ENCODE data around the gene SCUBE1.

The SCUBE1 gene

DNA sequence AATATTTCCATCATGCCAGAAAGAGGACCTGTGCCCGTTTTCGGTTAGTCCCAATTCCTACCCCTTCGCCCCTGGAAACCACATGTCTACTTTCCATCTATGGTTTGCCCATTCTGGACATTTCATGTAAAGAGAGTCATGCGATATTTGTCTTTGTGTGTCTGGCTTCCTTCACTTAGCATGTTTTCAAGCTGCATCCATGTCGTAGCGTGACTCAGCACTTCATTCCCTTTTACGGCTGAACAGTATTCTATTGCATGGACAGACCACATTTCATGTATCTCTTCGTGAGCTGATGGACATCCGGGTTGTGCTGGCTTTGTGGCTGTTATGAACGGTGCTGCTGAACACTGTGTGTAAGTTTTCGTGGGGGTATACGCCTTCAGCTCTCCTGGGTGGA, 43.4 kb downstream of the SCUBE1 start:
- TF ChIP-seq, protein P1, sequence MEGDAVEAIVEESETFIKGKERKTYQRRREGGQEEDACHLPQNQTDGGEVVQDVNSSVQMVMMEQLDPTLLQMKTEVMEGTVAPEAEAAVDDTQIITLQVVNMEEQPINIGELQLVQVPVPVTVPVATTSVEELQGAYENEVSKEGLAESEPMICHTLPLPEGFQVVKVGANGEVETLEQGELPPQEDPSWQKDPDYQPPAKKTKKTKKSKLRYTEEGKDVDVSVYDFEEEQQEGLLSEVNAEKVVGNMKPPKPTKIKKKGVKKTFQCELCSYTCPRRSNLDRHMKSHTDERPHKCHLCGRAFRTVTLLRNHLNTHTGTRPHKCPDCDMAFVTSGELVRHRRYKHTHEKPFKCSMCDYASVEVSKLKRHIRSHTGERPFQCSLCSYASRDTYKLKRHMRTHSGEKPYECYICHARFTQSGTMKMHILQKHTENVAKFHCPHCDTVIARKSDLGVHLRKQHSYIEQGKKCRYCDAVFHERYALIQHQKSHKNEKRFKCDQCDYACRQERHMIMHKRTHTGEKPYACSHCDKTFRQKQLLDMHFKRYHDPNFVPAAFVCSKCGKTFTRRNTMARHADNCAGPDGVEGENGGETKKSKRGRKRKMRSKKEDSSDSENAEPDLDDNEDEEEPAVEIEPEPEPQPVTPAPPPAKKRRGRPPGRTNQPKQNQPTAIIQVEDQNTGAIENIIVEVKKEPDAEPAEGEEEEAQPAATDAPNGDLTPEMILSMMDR (IDR thresholded peaks at IDR 0.05; ENCODE audit: control insufficient read depth, extremely low read depth, insufficient read depth): no peak
- DNase-seq (ENCODE audit: low read depth): no peak
- H3K4me3 ChIP-seq (ENCODE audit: low read depth, low read length): no peak overlapping the region

DNA sequence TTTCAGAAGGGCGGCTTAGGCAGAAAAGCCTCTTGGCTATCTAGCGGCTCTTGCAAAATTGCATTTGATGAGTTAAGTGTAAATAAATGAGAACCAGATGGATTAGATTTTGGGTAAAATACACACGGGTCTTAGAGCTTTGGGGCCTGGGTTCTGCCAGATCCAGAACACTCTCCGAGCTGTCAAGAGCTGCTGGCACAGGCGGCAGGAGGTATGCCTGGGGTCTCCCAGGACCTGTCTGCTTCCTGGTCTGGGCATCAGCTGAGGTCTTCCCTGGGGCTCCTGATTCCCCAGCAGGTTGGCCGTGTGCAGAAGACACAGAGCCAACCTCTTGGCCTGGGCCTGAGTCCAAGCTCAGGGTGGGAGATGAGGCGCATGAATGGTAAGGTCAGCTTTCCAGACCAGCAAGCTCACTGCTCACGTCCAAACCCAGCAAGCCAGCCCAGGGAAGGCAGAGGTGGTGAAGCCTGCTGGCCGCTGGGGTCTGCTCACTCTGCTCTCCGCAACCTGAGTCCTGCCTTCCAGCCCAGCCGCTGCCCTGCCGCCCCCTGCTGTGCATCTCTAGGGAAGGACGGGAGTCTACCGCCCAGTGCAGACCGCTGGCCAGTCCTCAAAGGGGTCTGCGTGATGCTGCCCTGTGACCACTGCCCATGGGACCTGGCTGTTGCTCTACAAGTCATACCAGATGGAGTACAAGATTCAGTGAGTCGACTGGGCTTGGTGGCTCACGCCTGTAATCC, 44.9 kb downstream of the SCUBE1 start:
- TF ChIP-seq, protein P1 (IDR thresholded peaks at IDR 0.05; ENCODE audit: control insufficient read depth, extremely low read depth, insufficient read depth): no peak
- H3K4me3 ChIP-seq (ENCODE audit: low read depth, low read length): no peak overlapping the region

DNA sequence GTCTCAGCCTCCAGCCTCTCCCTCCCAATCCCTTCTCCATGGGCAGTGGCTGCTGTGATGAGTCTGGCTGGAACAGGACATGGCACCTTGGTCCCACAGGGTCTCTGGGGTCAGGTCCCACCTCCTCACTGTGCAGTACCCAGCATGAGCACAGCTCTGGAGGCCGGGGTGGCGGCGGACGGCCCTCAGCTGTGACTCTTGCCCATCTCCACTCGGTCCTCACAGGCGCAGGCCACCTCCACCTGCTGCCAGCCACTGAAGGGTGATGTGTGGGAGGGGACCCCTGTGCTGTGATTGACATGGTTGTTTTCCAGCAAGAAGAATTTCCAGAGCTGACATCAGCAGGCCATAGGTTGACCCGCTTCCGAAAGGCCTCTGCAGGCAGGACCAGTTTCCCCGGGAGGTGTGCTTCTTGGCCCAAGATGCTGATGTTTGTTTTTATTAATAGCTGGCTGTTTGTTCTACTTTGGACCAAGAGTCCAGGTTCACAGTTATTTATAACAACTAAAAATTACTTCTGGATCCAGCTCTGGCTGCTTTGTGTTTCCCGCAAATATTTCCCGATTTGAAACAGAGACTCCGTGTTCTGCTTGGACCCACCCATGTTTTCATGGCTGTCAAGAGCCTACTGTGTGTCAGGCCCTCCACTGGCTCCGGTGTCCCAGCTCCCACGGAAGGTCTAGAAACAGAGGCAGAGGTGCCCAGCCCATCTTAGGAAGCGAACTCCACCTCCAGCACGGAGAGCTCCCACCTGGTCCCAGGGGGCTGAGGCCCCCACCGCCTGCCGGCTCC, 45.7 kb downstream of the SCUBE1 start:
- no peak overlapping the region for H3K4me3 ChIP-seq (ENCODE audit: low read depth, low read length)
- no peak for DNase-seq (ENCODE audit: low read depth)
- TF ChIP-seq, protein P1 (IDR thresholded peaks at IDR 0.05; ENCODE audit: control insufficient read depth, extremely low read depth, insufficient read depth): no peak

More for the DNA sequence above, 44.9 kb downstream of the SCUBE1 start:
- no peak for DNase-seq (ENCODE audit: low read depth)

DNA sequence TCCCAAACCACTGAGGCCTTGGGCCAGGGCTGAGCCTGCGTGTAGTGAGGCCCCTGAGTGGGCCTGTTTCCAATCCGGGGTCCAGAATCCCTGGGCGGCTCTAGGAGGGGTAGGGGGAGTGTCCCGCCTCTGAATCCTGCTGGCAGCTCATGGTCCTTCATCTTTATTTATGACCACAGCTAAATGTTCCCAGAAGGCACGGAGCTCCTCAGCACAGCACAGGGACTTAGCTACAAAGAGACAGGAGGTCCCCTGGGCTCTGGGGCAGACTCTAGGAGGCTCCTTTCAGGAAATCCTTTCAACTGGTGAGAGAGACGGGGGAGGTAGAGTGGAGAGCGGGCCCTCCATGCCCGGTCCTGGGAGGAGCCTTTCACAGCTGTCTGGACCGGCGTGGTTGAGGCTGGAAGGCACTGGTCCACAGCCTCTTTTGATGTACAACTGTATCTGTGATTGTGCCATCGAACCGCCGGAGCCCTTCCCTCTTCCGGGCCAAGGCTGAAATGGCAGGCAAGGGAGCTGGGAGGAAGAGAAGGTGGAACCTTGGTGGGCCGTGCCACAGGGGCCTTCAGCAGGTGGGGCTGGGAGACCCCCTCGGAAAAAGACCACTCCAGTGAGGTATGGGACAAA, 46.8 kb downstream of the SCUBE1 start:
- DNase-seq (ENCODE audit: low read depth): no peak
- TF ChIP-seq, protein P1 (IDR thresholded peaks at IDR 0.05; ENCODE audit: control insufficient read depth, extremely low read depth, insufficient read depth): no peak
- H3K4me3 ChIP-seq (ENCODE audit: low read depth, low read length): no peak overlapping the region

DNA sequence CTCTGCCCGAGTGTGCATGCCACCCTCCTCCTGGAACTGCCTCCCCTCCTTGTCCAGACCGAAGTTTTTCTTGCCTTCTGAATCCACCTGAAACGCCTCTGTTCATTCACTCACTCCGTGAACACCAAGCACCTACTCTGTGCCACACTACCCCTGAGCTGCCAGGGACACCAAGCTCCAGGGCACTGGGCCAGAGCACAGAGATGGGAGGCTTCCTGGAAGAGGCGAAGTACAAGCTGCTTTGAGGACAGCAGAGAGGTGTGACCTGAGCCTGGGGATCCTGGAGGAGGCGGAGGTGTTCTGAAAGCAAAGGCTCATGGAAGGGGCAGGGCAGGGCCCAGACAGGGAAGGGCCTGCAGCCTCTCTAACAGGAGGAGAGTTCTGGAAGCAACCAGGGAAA, 47.5 kb downstream of the SCUBE1 start:
- TF ChIP-seq, protein P1 (IDR thresholded peaks at IDR 0.05; ENCODE audit: control insufficient read depth, extremely low read depth, insufficient read depth): no peak
- H3K4me3 ChIP-seq (ENCODE audit: low read depth, low read length): no peak overlapping the region
- DNase-seq (ENCODE audit: low read depth): no peak

DNA sequence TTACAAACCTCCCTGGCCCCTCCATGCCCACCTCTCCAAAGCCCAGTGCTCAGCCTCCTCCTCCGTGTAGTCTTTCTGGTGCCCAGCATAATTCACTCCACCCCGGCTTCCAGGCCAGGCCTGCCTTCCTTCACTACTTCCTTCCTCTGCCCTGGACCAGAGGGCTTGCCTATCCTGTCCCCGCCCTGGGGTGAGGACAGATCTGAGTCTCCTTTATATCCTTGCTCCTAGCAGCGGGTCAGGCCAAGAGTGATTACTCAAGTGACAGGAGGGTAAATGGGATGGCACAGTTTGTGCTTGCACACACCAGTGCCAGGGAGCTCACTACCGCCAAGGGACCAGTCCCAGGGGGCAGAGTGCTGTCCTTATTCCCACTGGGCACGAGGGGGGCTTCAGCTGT, 48.0 kb downstream of the SCUBE1 start:
- H3K4me3 ChIP-seq (ENCODE audit: low read depth, low read length): no peak overlapping the region
- DNase-seq (ENCODE audit: low read depth): no peak
- TF ChIP-seq, protein P1 (IDR thresholded peaks at IDR 0.05; ENCODE audit: control insufficient read depth, extremely low read depth, insufficient read depth): no peak

All from LNCaP clone FGC (cell line).